ENCODE measurements around the gene UTP4.

The UTP4 gene
- total RNA-seq: 18.3 to 22.2 reads per million in 2 donors

GRCh38 chr16:69132424-69133252, at the start of gene UTP4, which contains the start of gene CHTF8:
TSS of gene UTP4 (plus strand) at chr16:69132649. CDS start at chr16:69133460, 811 bp downstream.
TSS of gene CHTF8 (minus strand) at chr16:69132588. CDS start at chr16:69121458, 11,130 bp downstream.
- peak; percentile 81 for DNase-seq

- DNase-seq: no peak
These were observed 49.0 kb upstream of the UTP4 start for GRCh38 chr16:69083306-69083941.

GRCh38 chr16:69084289-69084688, 48.2 kb upstream of the UTP4 start:
- no peak for DNase-seq

GRCh38 chr16:69085032-69085695, 47.3 kb upstream of the UTP4 start:
- no peak for DNase-seq

- DNase-seq: no peak
These were observed 45.3 kb upstream of the UTP4 start for GRCh38 chr16:69087161-69087581.

GRCh38 chr16:69088684-69089083, 43.8 kb upstream of the UTP4 start:
- DNase-seq: no peak

GRCh38 chr16:69089091-69089910, 43.1 kb upstream of the UTP4 start:
- DNase-seq: no peak

- DNase-seq: no peak
These were observed 38.5 kb upstream of the UTP4 start for GRCh38 chr16:69093974-69094373.

- DNase-seq: no peak
These were observed 37.9 kb upstream of the UTP4 start for GRCh38 chr16:69094501-69094900.

- DNase-seq: no peak
These were observed 37.3 kb upstream of the UTP4 start for GRCh38 chr16:69095193-69095592.

- no peak for DNase-seq
These were observed 32.3 kb upstream of the UTP4 start for GRCh38 chr16:69100071-69100691.

GRCh38 chr16:69105501-69106361, 26.7 kb upstream of the UTP4 start, which contains the start of gene HAS3:
TSS of gene HAS3 (plus strand) at chr16:69105653. CDS start at chr16:69109396, 3,743 bp downstream.
- DNase-seq: no peak

GRCh38 chr16:69106491-69107315, 25.7 kb upstream of the UTP4 start:
- DNase-seq: no peak

- no peak for DNase-seq
These were observed 25.0 kb upstream of the UTP4 start for GRCh38 chr16:69107316-69107962.

GRCh38 chr16:69108064-69108904, 24.2 kb upstream of the UTP4 start:
- DNase-seq: no peak

- no peak for DNase-seq
These were observed 23.6 kb upstream of the UTP4 start for GRCh38 chr16:69108905-69109252.

- no peak for DNase-seq
These were observed 22.8 kb upstream of the UTP4 start for GRCh38 chr16:69109486-69110270.

GRCh38 chr16:69110406-69110805, 22.0 kb upstream of the UTP4 start:
- no peak for DNase-seq
